A673 (cell line): ENCODE results near the gene PRAMEF1. TPM values are rescaled to one million over a fixed set of nuclear protein-coding genes. Genes with fewer than 3 reads are reported as not detected.

Experiments
- BruUV-seq: library from RNA; stranded (reverse); fragments of 400-500 nt; replicated peaks from 2 replicates; lab custom pipeline; 2021; lab: Mats Ljungman, UMichigan
- CTCF ChIA-PET: fragments of 300-600 bp; sonication (Branson Sonifier 250); formaldehyde crosslinking; loops from one replicate; lab custom pipeline; 2022; ENCODE audit warnings: antibody characterized with exemption; lab: Charles Lee
- POLR2A ChIA-PET: fragments of 300-600 bp; sonication (Branson Sonifier 250); formaldehyde crosslinking; loops from one replicate; lab custom pipeline; 2022; ENCODE audit warnings: antibody characterized with exemption; ENCODE audit not compliant: low non-redundant PET; lab: Charles Lee
- DNase-seq: peaks from one replicate; pipeline ENCODE4 v3.0.0-alpha.2; 2015; ENCODE audit warnings: low spot score
- H3K27ac ChIP-seq: fragments of 200-600 bp; sonication (generic); 2 replicates; pipeline ENCODE4 v1.5.1; 2016; ENCODE audit warnings: mixed run types, low read depth, mild to moderate bottlenecking, mixed read lengths, antibody characterized with exemption, low read length; ENCODE audit not compliant: poor library complexity, severe bottlenecking
- H3K27me3 ChIP-seq: fragments of 200-600 bp; sonication (generic); replicated peaks from 2 replicates; pipeline ENCODE4 v1.6.1; 2017; ENCODE audit warnings: mixed run types, low read depth, mild to moderate bottlenecking, mixed read lengths, antibody characterized with exemption, low read length; ENCODE audit not compliant: insufficient read depth, poor library complexity
- H3K36me3 ChIP-seq: fragments of 200-600 bp; sonication (generic); 2 replicates; pipeline ENCODE4 v1.6.1; 2016; ENCODE audit warnings: mixed run types, mild to moderate bottlenecking, mixed read lengths, antibody characterized with exemption, low read length; ENCODE audit not compliant: insufficient read depth, poor library complexity, severe bottlenecking
- H3K4me1 ChIP-seq: fragments of 200-600 bp; sonication (generic); 2 replicates; pipeline ENCODE4 v1.6.1; 2017; ENCODE audit warnings: mixed run types, mild to moderate bottlenecking, mixed read lengths, antibody characterized with exemption, low read length; ENCODE audit not compliant: insufficient read depth, poor library complexity, severe bottlenecking
- H3K4me3 ChIP-seq: fragments of 200-600 bp; sonication (generic); 2 replicates; pipeline ENCODE4 v1.5.1; 2016; ENCODE audit warnings: low read depth, mixed run types, mild to moderate bottlenecking, mixed read lengths, low read length; ENCODE audit not compliant: poor library complexity, severe bottlenecking
- H3K9me3 ChIP-seq: fragments of 200-600 bp; sonication (generic); 2 replicates; pipeline ENCODE4 v1.6.1; 2016; ENCODE audit warnings: mixed run types, low read depth, mild to moderate bottlenecking, mixed read lengths, antibody characterized with exemption, low read length; ENCODE audit not compliant: poor library complexity, severe bottlenecking
- EZH2 ChIP-seq: fragments of 200-600 bp; sonication (generic); IDR thresholded peaks from 2 replicates; pipeline ENCODE4 v1.6.1; 2017; ENCODE audit warnings: borderline replicate concordance, low read depth, mild to moderate bottlenecking, mixed read lengths, antibody characterized with exemption, low read length; ENCODE audit not compliant: poor library complexity, severe bottlenecking
- intact Hi-C: fragments of 100-400 bp; cut with micrococcal nuclease; formaldehyde crosslinking; loops from one replicate; pipeline ENCODE4 v1.10.0; 2022; ENCODE audit not compliant: unreplicated experiment
- total RNA-seq: library from RNA; stranded (reverse); gene quantifications from 2 replicates; pipeline ENCODE4 v1.2.3, GENCODE V29; 2021
- TF ChIP-seq, protein P1 (sequence below): fragments of 300-800, 200-600 bp; sonication (generic); conservative IDR thresholded peaks from 2 replicates; pipeline ENCODE4 v1.5.1; 2017; ENCODE audit warnings: low read depth, mild to moderate bottlenecking, antibody characterized with exemption, low read length, moderate library complexity, mixed read lengths

Gene PRAMEF1
- total RNA-seq, 1 experiment from 2014 or later, result not detected

DNA sequence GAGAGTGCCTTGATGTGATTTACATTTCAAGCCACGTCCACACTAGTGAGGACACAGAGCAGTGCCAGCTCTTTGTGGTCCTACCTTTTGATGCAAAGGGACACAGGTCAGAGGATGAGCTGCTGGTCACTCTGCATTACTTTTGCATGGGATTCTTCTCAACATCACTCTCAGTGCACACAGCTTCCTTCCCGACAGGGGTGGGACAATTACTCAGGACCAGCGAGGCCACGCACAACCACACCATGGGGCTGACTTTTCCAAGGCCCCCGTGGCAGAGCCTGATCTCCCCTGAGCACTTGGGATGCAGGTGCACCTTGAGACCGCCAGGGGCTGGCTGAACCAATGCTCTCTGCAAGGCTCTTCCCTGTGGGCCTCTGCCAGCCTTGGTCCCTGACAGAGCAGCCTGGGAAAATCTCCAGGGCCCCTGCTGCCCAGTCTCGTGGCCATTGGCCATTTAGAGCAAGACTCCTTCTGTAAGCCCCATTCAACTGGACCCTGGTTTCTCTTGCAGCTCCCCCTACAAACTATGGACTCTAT is 30.9 kb upstream of the PRAMEF1 start:
- H3K27me3 ChIP-seq, result peaks cover 9% of the 10 kb centered on the region
- no peaks in the 10 kb centered on the region for H3K4me1 ChIP-seq
- CTCF ChIA-PET, result no interaction called here
- no TSS peak for BruUV-seq
- DNase-seq, result no peak
- no peaks in the 10 kb centered on the region for H3K9me3 ChIP-seq
- H3K27ac ChIP-seq, result no peak overlapping the region
- TF ChIP-seq EZH2, result no peak
- TF ChIP-seq, protein P1, sequence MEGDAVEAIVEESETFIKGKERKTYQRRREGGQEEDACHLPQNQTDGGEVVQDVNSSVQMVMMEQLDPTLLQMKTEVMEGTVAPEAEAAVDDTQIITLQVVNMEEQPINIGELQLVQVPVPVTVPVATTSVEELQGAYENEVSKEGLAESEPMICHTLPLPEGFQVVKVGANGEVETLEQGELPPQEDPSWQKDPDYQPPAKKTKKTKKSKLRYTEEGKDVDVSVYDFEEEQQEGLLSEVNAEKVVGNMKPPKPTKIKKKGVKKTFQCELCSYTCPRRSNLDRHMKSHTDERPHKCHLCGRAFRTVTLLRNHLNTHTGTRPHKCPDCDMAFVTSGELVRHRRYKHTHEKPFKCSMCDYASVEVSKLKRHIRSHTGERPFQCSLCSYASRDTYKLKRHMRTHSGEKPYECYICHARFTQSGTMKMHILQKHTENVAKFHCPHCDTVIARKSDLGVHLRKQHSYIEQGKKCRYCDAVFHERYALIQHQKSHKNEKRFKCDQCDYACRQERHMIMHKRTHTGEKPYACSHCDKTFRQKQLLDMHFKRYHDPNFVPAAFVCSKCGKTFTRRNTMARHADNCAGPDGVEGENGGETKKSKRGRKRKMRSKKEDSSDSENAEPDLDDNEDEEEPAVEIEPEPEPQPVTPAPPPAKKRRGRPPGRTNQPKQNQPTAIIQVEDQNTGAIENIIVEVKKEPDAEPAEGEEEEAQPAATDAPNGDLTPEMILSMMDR, result 0 out of 2 replicates have a peak, but pooled peaks have one; percentile 12
- no peak overlapping the region for H3K4me3 ChIP-seq
- intact Hi-C loops, result no loop called here
- POLR2A ChIA-PET, result no interaction called here
- no peaks in the 10 kb centered on the region for H3K36me3 ChIP-seq

DNA sequence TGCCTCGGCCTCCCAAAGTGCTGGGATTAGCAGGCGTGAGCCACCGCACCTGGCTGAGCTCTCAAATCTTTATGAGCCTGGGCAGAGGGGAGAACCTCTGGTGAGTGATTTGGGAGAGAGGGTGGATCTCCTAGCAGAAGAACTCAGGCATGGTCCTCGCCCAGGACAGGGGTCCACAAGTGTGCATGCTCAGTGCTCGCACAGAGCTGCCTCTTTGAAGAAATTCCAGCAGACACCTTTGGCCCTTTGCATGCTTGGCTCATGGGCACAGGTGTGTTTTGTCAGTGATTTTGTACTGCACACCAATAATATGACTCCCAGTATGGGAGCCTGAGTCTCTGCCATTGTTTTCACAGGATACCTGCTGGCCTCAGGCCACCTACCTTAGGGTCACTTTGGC is 29.4 kb upstream of the PRAMEF1 start:
- Histone ChIP-seq H3K27me3 (peaks cover 2% of the 10 kb centered on the region), H3K4me3 (no peak overlapping the region), H3K4me1 (no peaks in the 10 kb centered on the region), H3K9me3 (no peaks in the 10 kb centered on the region), H3K36me3 (no peaks in the 10 kb centered on the region), H3K27ac (no peak overlapping the region)
- intact Hi-C loops, result no loop called here
- POLR2A ChIA-PET, result no interaction called here
- TF ChIP-seq EZH2, result no peak
- TF ChIP-seq, protein P1, result no peak
- CTCF ChIA-PET, result no interaction called here
- no peak for DNase-seq
- no TSS peak for BruUV-seq

DNA sequence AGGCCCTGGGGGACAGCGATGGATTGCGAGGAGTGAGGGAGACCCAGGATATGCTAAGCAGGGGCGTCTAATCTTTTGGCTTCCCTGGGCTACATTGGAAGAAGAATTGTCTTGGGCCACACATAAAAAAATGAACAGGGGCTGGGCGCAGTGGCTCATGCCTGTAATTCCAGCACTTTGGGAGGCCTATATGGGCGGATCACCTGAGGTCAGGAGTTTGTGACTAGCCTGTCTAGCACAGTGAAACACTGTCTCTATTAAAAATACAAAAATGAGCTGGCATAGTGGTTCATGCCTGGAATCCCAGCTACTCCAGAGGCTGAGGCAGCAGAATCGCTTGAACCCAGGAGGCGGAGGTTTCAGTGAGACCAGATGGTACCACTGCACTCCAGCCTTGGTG is 28.4 kb upstream of the PRAMEF1 start:
- CTCF ChIA-PET, result no interaction called here
- no peaks in the 10 kb centered on the region for H3K4me1 ChIP-seq
- no peaks in the 10 kb centered on the region for H3K27me3 ChIP-seq
- TF ChIP-seq EZH2, result no peak
- TF ChIP-seq, protein P1, result no peak
- no peaks in the 10 kb centered on the region for H3K36me3 ChIP-seq
- no peak overlapping the region for H3K27ac ChIP-seq
- H3K4me3 ChIP-seq, result no peak overlapping the region
- intact Hi-C loops, result no loop called here
- no peaks in the 10 kb centered on the region for H3K9me3 ChIP-seq
- POLR2A ChIA-PET, result no interaction called here
- no peak for DNase-seq
- BruUV-seq, result no TSS peak
